B cell (primary cell): ENCODE results near the gene CCDC187. TPM values are rescaled to one million over a fixed set of nuclear protein-coding genes. Genes with fewer than 3 reads are reported as not detected.

Experiments
- ATAC-seq: fragments of 200-7000 bp; cut with Tn5 transposase; one replicate; pipeline ENCODE4 v1.10.0; 2021; ENCODE audit warnings: low read depth, mild to moderate bottlenecking, moderate number of reproducible peaks, moderate library complexity
- CTCF ChIA-PET: fragments of 350-600 bp; sonication (Branson Sonifier 250); formaldehyde crosslinking; loops from one replicate; lab custom pipeline; 2021; ENCODE audit warnings: antibody characterized with exemption, inconsistent platforms; lab: Charles Lee
- POLR2A ChIA-PET: fragments of 350-600 bp; sonication (Branson Sonifier 250); formaldehyde crosslinking; loops from one replicate; lab custom pipeline; 2021; ENCODE audit warnings: antibody characterized with exemption; lab: Charles Lee
- DNase-seq: peaks from one replicate; pipeline ENCODE4 v3.0.0; 2013
- H2AFZ ChIP-seq: 2 replicates; pipeline ENCODE4 v1.6.1; 2012; ENCODE audit warnings: mild to moderate bottlenecking, low read depth, low read length; ENCODE audit not compliant: insufficient read depth, poor library complexity, severe bottlenecking
- H3K27ac ChIP-seq, 2 donors: 1 replicate in 1 of 2; 2 replicates in 1 of 2; pipeline ENCODE4 v1.5.1; 2012 to 2013; ENCODE audit warnings: low read length in 2 of 2, mild to moderate bottlenecking in 2 of 2, moderate library complexity in 1 of 2
- H3K27me3 ChIP-seq, 4 experiments: fragments of 200-600 bp in 1 of 4; sonication (generic) in 1 of 4; replicated peaks in 1 of 4; 1 replicate in 2 of 4; 2 replicates in 2 of 4; pipeline versions ENCODE4 v1.6.1 to v1.7.0; 2013 to 2016; ENCODE audit warnings: low read length in 3 of 4, mild to moderate bottlenecking in 2 of 4, mixed read lengths in 1 of 4, moderate library complexity in 1 of 4; ENCODE audit not compliant: insufficient read depth in 4 of 4, control insufficient read depth in 3 of 4; ENCODE audit errors: control extremely low read depth in 1 of 4
- H3K36me3 ChIP-seq, 2 experiments: replicated peaks in 1 of 2; 1 replicate in 1 of 2; 2 replicates in 1 of 2; pipeline versions ENCODE4 v1.6.1 to v1.7.1; 2013; ENCODE audit warnings: low read length in 1 of 2; ENCODE audit not compliant: insufficient read depth in 2 of 2, control insufficient read depth in 1 of 2; ENCODE audit errors: control extremely low read depth in 1 of 2, extremely low read depth in 1 of 2
- H3K4me1 ChIP-seq, 2 donors: fragments of 200-600 bp in 1 of 2; sonication (generic) in 1 of 2; 1 replicate in 1 of 2; 2 replicates in 1 of 2; pipeline versions ENCODE4 v1.5.1 to v1.6.1; 2013 to 2017; ENCODE audit warnings: low read length in 2 of 2; ENCODE audit not compliant: control insufficient read depth in 2 of 2, insufficient read depth in 2 of 2
- H3K4me2 ChIP-seq: replicated peaks from 2 replicates; pipeline ENCODE3; 2012; ENCODE audit warnings: mild to moderate bottlenecking, low read depth, low read length; ENCODE audit not compliant: poor library complexity, severe bottlenecking
- H3K4me3 ChIP-seq, 5 experiments: fragments of 200-600 bp in 1 of 5; sonication (generic) in 1 of 5; 1 replicate in 3 of 5; 2 replicates in 2 of 5; pipeline versions ENCODE4 v1.5.1 to v1.7.0; 2011 to 2016; ENCODE audit warnings: low read length in 4 of 5, mild to moderate bottlenecking in 4 of 5, low read depth in 2 of 5, control low read depth in 1 of 5, moderate library complexity in 1 of 5; ENCODE audit not compliant: insufficient read depth in 1 of 5; ENCODE audit errors: control extremely low read depth in 1 of 5, extremely low read depth in 1 of 5
- H3K79me2 ChIP-seq: fragments of 200-600 bp; sonication (generic); one replicate; pipeline ENCODE4 v1.6.0; 2016; ENCODE audit warnings: low read length; ENCODE audit not compliant: control insufficient read depth, insufficient read depth
- H3K9ac ChIP-seq: fragments of 200-600 bp; sonication (generic); 2 replicates; pipeline ENCODE4 v1.6.1; 2017; ENCODE audit warnings: mild to moderate bottlenecking, low read length, moderate library complexity
- H3K9me3 ChIP-seq, 3 donors: one replicate each; pipeline versions ENCODE4 v1.6.1 to v1.7.1; 2013; ENCODE audit warnings: low read length in 2 of 3; ENCODE audit not compliant: control insufficient read depth in 2 of 3, insufficient read depth in 1 of 3; ENCODE audit errors: control extremely low read depth in 1 of 3
- H4K20me1 ChIP-seq: 2 replicates; pipeline ENCODE4 v1.6.0; 2012; ENCODE audit warnings: mild to moderate bottlenecking, low read length; ENCODE audit not compliant: insufficient read depth, control insufficient read depth, poor library complexity, severe bottlenecking
- H3K27ac Mint-ChIP-seq: one replicate; pipeline ENCODE4 v1.8.0; 2021; ENCODE audit warnings: mixed read lengths
- H3K27me3 Mint-ChIP-seq: one replicate; pipeline ENCODE4 v1.8.0; 2021; ENCODE audit warnings: mixed read lengths
- H3K4me1 Mint-ChIP-seq: one replicate; pipeline ENCODE4 v1.8.0; 2021; ENCODE audit warnings: mixed read lengths
- H3K4me3 Mint-ChIP-seq: one replicate; pipeline ENCODE4 v1.8.0; 2021; ENCODE audit warnings: mixed read lengths
- H3K9me3 Mint-ChIP-seq: one replicate; pipeline ENCODE4 v1.8.0; 2022; ENCODE audit warnings: mixed read lengths; ENCODE audit not compliant: insufficient read depth
- CTCF ChIP-seq: fragments of 200-600 bp; IDR thresholded peaks from one replicate; pipeline ENCODE4 v1.8.0; 2022; ENCODE audit warnings: antibody characterized with exemption, mild to moderate bottlenecking
- EZH2 ChIP-seq: IDR thresholded peaks from 2 replicates; pipeline ENCODE4 v1.6.1; 2012; ENCODE audit warnings: borderline replicate concordance, low read depth, mild to moderate bottlenecking, moderate library complexity, low read length; ENCODE audit not compliant: insufficient read depth, poor library complexity, severe bottlenecking
- WGBS: methylation state at CpG from one replicate; pipeline ENCODE4 v1.1.5; 2013; ENCODE audit warnings: missing lambda C conversion rate; ENCODE audit not compliant: insufficient coverage; 5-methylcytosine and 5-hydroxymethylcytosine counted together
- intact Hi-C: fragments of 100-400 bp; cut with micrococcal nuclease; formaldehyde crosslinking; loops from one replicate; pipeline ENCODE4 v1.10.0; 2022
- polyA plus RNA-seq: library from polyadenylated mRNA; depleted of rRNA; stranded (reverse); fragments of >200 nt; gene quantifications from 2 replicates; pipeline ENCODE4 v1.2.3, GENCODE V29; 2012
- total RNA-seq, 2 donors: library from RNA; stranded (reverse); fragments of 120-200 nt in 1 of 2; gene quantifications; 1 replicate in 1 of 2; 2 replicates in 1 of 2; pipeline versions ENCODE4 v1.2.3 to v1.2.4, GENCODE V29; 2013 to 2022

CCDC187 gene
- total and polyA plus RNA-seq, 2 donors (not counting 1 experiment from before 2014, with no cell fraction given) = 1.5 to 7.6 TPM

GRCh38 chr9:136314056-136314416, 10.1 kb upstream of the CCDC187 start:
- H3K27me3 ChIP-seq = peaks cover 0 to 27% (median 2%) of the 10 kb centered on the region in 4 experiments
- no peaks in the 10 kb centered on the region for H4K20me1 ChIP-seq
- Mint-ChIP-seq H3K27ac (no peak overlapping the region), H3K27me3 (peaks cover 12% of the 10 kb centered on the region), H3K4me3 (no peak overlapping the region), H3K9me3 (peaks cover 3% of the 10 kb centered on the region), H3K4me1 (peaks cover 20% of the 10 kb centered on the region)
- H3K79me2 ChIP-seq = peaks cover 4% of the 10 kb centered on the region
- H3K27ac ChIP-seq = no peak overlapping the region
- WGBS = 92% methylated on average over 2 of the region's 3 CpGs
- no peak for TF ChIP-seq EZH2
- TF ChIP-seq CTCF = no peak
- DNase-seq (no peak), ATAC-seq (no peak)
- H3K4me3 ChIP-seq = no peak overlapping the region
- H3K9me3 ChIP-seq = peaks cover 0 to 27% (median 10%) of the 10 kb centered on the region in 3 donors
- peaks cover 46 to 51% of the 10 kb centered on the region in 2 donors for H3K4me1 ChIP-seq
- H3K9ac ChIP-seq = no peak overlapping the region
- H2AFZ ChIP-seq = no peak overlapping the region
- H3K4me2 ChIP-seq = no peak overlapping the region
- ChIA-PET CTCF (interaction anchor here (1.6 to 2.7 kb wide), 2 partner anchors 50 to 164 kb away, joined by 5 to 21 read pairs; partner anchors contain the start of gene DNLZ), POLR2A (interaction anchor here (0.6 kb wide), 1 partner anchor 317 kb away, joined by 3 read pairs; no protein-coding TSS in a partner anchor)
- intact Hi-C loops = no loop called here
- no peaks in the 10 kb centered on the region for H3K36me3 ChIP-seq
